ENCODE results near the gene ZNF550. TPM values are rescaled to one million over a fixed set of nuclear protein-coding genes. Genes with fewer than 3 reads are reported as not detected.

ZNF550 gene
- total and polyA plus RNA-seq, 2 of the 13 experiments (the other 11 are each of a cell fraction or from before 2014, with no cell fraction given) = 8.6 to 9.1 TPM

GRCh38 chr19:57559404-57560025 lies at the start of gene ZNF550 (continued):
- TF ChIP-seq ZNF34 (CRISPR knock-in tag; IDR thresholded peaks at IDR 0.05; ENCODE audit: borderline replicate concordance) = no peak
- no peak for TF ChIP-seq ETV6 (CRISPR knock-in tag; conservative IDR thresholded peaks at IDR 0.05)
- peak; percentile 30; the same call in 1 of the 2 replicates for TF ChIP-seq NFKB2 (CRISPR knock-in tag; IDR thresholded peaks at IDR 0.05; ENCODE audit: borderline replicate concordance)
- TF ChIP-seq GFI1 (CRISPR knock-in tag; IDR thresholded peaks at IDR 0.05; ENCODE audit: borderline replicate concordance) = 0 out of 2 replicates have a peak, but pooled peaks have one; percentile 15
- 0 out of 2 replicates have a peak, but pooled peaks have one; percentile 81 for TF ChIP-seq PCBP1 (IDR thresholded peaks at IDR 0.05; ENCODE audit: borderline replicate concordance, low read depth, low read length)
- no peak for TF ChIP-seq FOXA1 (IDR thresholded peaks at IDR 0.05)
- no peak for TF ChIP-seq FOXA1 (CRISPR knock-in tag; IDR thresholded peaks at IDR 0.05)
- TF ChIP-seq ZBTB21 (CRISPR knock-in tag; IDR thresholded peaks at IDR 0.05) = no peak
- no peak for TF ChIP-seq SRF (IDR thresholded peaks at IDR 0.05; ENCODE audit: low read depth, low read length)
- peak; percentile 43; the same call in 1 of the 2 replicates for TF ChIP-seq ZSCAN22 (CRISPR knock-in tag; IDR thresholded peaks at IDR 0.05)
- TF ChIP-seq RNF219 (CRISPR knock-in tag; IDR thresholded peaks at IDR 0.05) = no peak
- TF ChIP-seq SP1 (IDR thresholded peaks at IDR 0.05) = no peak
- TF ChIP-seq SP1 (CRISPR knock-in tag; IDR thresholded peaks at IDR 0.05) = peak; percentile 96
- TF ChIP-seq TAF15 (IDR thresholded peaks at IDR 0.05; ENCODE audit: low read depth, low read length, poor library complexity, severe bottlenecking) = peak; percentile 23
- no peak for TF ChIP-seq GLI4 (CRISPR knock-in tag; IDR thresholded peaks at IDR 0.05; ENCODE audit: borderline replicate concordance)
- no peak for TF ChIP-seq GPN1 (CRISPR knock-in tag; IDR thresholded peaks at IDR 0.05; ENCODE audit: borderline replicate concordance)
- TF ChIP-seq, protein P1, sequence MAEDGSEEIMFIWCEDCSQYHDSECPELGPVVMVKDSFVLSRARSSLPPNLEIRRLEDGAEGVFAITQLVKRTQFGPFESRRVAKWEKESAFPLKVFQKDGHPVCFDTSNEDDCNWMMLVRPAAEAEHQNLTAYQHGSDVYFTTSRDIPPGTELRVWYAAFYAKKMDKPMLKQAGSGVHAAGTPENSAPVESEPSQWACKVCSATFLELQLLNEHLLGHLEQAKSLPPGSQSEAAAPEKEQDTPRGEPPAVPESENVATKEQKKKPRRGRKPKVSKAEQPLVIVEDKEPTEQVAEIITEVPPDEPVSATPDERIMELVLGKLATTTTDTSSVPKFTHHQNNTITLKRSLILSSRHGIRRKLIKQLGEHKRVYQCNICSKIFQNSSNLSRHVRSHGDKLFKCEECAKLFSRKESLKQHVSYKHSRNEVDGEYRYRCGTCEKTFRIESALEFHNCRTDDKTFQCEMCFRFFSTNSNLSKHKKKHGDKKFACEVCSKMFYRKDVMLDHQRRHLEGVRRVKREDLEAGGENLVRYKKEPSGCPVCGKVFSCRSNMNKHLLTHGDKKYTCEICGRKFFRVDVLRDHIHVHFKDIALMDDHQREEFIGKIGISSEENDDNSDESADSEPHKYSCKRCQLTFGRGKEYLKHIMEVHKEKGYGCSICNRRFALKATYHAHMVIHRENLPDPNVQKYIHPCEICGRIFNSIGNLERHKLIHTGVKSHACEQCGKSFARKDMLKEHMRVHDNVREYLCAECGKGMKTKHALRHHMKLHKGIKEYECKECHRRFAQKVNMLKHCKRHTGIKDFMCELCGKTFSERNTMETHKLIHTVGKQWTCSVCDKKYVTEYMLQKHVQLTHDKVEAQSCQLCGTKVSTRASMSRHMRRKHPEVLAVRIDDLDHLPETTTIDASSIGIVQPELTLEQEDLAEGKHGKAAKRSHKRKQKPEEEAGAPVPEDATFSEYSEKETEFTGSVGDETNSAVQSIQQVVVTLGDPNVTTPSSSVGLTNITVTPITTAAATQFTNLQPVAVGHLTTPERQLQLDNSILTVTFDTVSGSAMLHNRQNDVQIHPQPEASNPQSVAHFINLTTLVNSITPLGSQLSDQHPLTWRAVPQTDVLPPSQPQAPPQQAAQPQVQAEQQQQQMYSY (CRISPR knock-in tag; IDR thresholded peaks at IDR 0.05) = no peak
- TF ChIP-seq NFE2 (CRISPR knock-in tag; IDR thresholded peaks at IDR 0.05) = no peak
- no peak; the same call in none of the 2 replicates for TF ChIP-seq ZBTB7B (CRISPR knock-in tag; IDR thresholded peaks at IDR 0.05)
- TF ChIP-seq SIN3A (IDR thresholded peaks at IDR 0.05; ENCODE audit: borderline replicate concordance, low read depth, low read length) = peak; percentile 88; the same call in 1 of the 2 replicates
- TF ChIP-seq HDAC1 (CRISPR knock-in tag; IDR thresholded peaks at IDR 0.05) = peak; percentile 91
- TF ChIP-seq AGO2 (optimal IDR thresholded peaks at IDR 0.05; ENCODE audit: low read depth, low read length) = peak; percentile 51
- no peak for TF ChIP-seq MLX (CRISPR knock-in tag; IDR thresholded peaks at IDR 0.05)
- TF ChIP-seq NFE2L1 (CRISPR knock-in tag; IDR thresholded peaks at IDR 0.05; ENCODE audit: borderline replicate concordance) = no peak
- TF ChIP-seq SMARCC2 (IDR thresholded peaks at IDR 0.05) = no peak
- TF ChIP-seq ZNF143 (CRISPR knock-in tag; IDR thresholded peaks at IDR 0.05) = peak; percentile 98
- no peak for TF ChIP-seq SNAI1 (CRISPR knock-in tag; IDR thresholded peaks at IDR 0.05; ENCODE audit: borderline replicate concordance)

All from HepG2 (cell line).